Psoas muscle (tissue), 8 donors: ENCODE data around the gene TMEM150B. TPM values are rescaled to one million over a fixed set of nuclear protein-coding genes. Genes with fewer than 3 reads are reported as not detected.

Source experiments
- ATAC-seq, 4 donors: fragments of 200-7000 bp; cut with Tn5 transposase; one replicate each; pipeline ENCODE4 v1.9.1; 2020; ENCODE audit warnings: moderate library complexity in 3 of 4, mild to moderate bottlenecking in 2 of 4
- DNase-seq, 2 donors: peaks; one replicate each; pipeline ENCODE4 v3.0.0-alpha.2; 2020
- H3K27ac ChIP-seq: fragments of 200-600 bp; one replicate; pipeline ENCODE4 v1.8.0; 2022
- H3K27me3 ChIP-seq, 3 donors: fragments of 200-600 bp in 1 of 3; one replicate each; pipeline versions ENCODE4 v1.6.1 to v1.8.0; 2013 to 2022; ENCODE audit warnings: low read length in 2 of 3, mild to moderate bottlenecking in 2 of 3, moderate library complexity in 1 of 3; ENCODE audit not compliant: insufficient read depth in 3 of 3
- H3K36me3 ChIP-seq, 2 donors: fragments of 200-600 bp in 1 of 2; one replicate each; pipeline versions ENCODE4 v1.6.1 to v1.8.0; 2013 to 2022; ENCODE audit warnings: low read depth in 1 of 2, mild to moderate bottlenecking in 1 of 2, moderate library complexity in 1 of 2; ENCODE audit not compliant: insufficient read depth in 1 of 2
- H3K4me1 ChIP-seq: fragments of 200-600 bp; one replicate; pipeline ENCODE4 v1.8.0; 2022
- H3K4me3 ChIP-seq: fragments of 200-600 bp; one replicate; pipeline ENCODE4 v1.8.0; 2022; ENCODE audit warnings: mild to moderate bottlenecking
- H3K9me3 ChIP-seq: fragments of 200-600 bp; one replicate; pipeline ENCODE4 v1.8.0; 2022
- WGBS, 3 donors: extraction: QIAGEN DNeasy Blood & Tissue Kit; methylation state at CpG; one replicate each; pipeline versions ENCODE4 v1.1.6 to v1.1.7; 2013; 5-methylcytosine and 5-hydroxymethylcytosine counted together
- intact Hi-C, 2 donors: fragments of 100-400 bp; cut with DNase I; formaldehyde crosslinking; loops; one replicate each; pipeline versions ENCODE4 v1.11.0 to v1.14.2; 2022
- polyA plus RNA-seq, 3 donors: library from polyadenylated mRNA; stranded (reverse); fragments of 200-250 nt; gene quantifications; one replicate each; pipeline ENCODE4 v1.2.3, GENCODE V29; 2013
- total RNA-seq, 4 donors: library from RNA; stranded (reverse); fragmentation: NEBNext Ultra II Directional in 2 of 4; extraction: Animal tissue kit (Norgen Biotek cat#: 25700) in 2 of 4; gene quantifications; one replicate each; pipeline versions ENCODE4 v1.2.1 to v1.2.4, GENCODE V29; 2021 to 2023
- TF ChIP-seq, protein P1 (sequence below): fragments of 200-600 bp; IDR thresholded peaks from one replicate; pipeline ENCODE4 v1.8.0; 2022; ENCODE audit warnings: antibody characterized with exemption
- donor health status: healthy with polysubstance abuse.
- donor health status: DM: no; HTN: no; CAD: no; lungs with moderate emphysema.
- donor health status: Bipolar disorder and iron deficiency.
- donor health status: healthy.
- donor health status: DM: yes; HTN: yes; CAD: no.
- donor health status: DM: no; HTN: no; CAD: no.
- donor health status: DM: no; HTN: no; CAD: no.
- donor health status: DM: yes; HTN: yes; CAD: no.

The TMEM150B gene
- total and polyA plus RNA-seq, 7 donors, result 0.08 to 1.1 (median 0.38) TPM

DNA sequence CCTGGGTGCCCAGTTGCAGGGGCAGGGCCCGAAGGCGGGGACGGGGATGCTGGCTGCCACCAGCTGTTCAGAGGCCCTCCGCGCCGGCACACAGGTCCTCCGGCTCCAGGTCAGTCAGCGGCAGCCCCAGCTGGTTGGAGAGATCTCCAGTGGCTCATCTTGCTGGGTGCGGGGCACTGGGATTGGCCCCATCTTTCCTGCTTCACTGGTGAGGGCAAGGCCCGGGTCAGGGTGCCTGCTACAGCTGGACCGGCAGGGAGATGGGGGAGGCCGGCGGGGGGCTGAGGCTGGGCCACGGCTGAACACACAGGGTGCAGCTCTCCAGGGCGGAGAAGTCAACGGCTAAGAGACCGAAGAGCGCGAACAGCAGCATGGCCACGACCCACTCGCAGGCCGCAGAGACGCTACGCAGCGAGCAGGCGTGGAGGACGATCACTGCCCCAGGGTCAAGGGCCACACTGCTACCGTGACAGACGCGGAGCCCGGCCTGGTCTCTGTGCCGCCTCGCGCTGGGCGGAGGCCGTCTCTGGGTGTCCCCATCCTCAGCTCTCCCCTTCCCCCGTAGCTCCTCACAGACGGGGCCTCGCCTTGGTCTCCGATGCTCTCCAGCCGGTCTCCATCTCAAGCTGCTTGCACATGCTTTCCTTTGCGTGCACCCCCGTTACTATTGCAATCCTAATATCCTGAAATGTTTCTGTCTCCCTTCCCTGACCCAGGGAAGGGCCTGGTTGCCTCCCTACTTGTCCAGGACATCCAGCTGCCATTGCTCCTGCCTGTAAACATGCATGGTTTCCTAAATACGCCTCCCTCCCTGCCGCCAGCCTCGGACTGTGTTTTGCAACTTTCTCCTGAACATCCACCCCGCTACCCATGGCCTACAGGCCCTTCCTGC, 12.3 kb downstream of the TMEM150B start:
- H3K27me3 ChIP-seq, result peaks cover 0 to 4% (median 0%) of the 10 kb centered on the region in 3 donors
- H3K27ac ChIP-seq, result no peak overlapping the region
- no peak overlapping the region for H3K4me3 ChIP-seq
- intact Hi-C loops, result no loop called here
- H3K4me1 ChIP-seq, result no peaks in the 10 kb centered on the region
- no peaks in the 10 kb centered on the region for H3K36me3 ChIP-seq
- DNase-seq (no peak), ATAC-seq (no peak)
- TF ChIP-seq, protein P1, sequence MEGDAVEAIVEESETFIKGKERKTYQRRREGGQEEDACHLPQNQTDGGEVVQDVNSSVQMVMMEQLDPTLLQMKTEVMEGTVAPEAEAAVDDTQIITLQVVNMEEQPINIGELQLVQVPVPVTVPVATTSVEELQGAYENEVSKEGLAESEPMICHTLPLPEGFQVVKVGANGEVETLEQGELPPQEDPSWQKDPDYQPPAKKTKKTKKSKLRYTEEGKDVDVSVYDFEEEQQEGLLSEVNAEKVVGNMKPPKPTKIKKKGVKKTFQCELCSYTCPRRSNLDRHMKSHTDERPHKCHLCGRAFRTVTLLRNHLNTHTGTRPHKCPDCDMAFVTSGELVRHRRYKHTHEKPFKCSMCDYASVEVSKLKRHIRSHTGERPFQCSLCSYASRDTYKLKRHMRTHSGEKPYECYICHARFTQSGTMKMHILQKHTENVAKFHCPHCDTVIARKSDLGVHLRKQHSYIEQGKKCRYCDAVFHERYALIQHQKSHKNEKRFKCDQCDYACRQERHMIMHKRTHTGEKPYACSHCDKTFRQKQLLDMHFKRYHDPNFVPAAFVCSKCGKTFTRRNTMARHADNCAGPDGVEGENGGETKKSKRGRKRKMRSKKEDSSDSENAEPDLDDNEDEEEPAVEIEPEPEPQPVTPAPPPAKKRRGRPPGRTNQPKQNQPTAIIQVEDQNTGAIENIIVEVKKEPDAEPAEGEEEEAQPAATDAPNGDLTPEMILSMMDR, result no peak
- no peaks in the 10 kb centered on the region for H3K9me3 ChIP-seq
- 66 to 76% (median 72%) methylated on average over 47 of the region's 47 CpGs for WGBS, 3 donors

DNA sequence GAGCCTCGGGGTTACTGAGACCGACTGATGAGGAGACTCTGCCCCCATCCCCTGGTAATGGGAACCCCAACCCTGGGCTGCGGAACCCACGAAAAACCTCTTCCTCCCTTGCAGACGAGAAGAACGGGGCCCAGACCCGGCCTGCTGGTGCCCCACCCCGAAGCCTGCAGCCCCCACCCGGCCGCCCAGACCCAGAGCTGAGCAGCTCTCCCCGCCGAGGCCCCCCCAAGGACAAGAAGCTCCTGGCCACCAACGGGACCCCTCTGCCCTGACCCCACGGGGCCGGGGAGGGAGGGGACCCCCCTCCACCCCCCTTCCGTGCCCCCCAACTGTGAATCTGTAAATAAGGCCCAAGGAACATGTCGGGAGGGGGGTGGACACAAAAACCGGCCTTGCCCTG, 13.3 kb downstream of the TMEM150B start:
- TF ChIP-seq, protein P1, result no peak
- DNase-seq (no peak), ATAC-seq (no peak)
- WGBS, 3 donors, result 85 to 88% (median 87%) methylated on average over 16 to 18 of the region's 18 CpGs
- intact Hi-C loops, result no loop called here
- no peaks in the 10 kb centered on the region for H3K4me1 ChIP-seq
- no peak overlapping the region for H3K27ac ChIP-seq
- H3K36me3 ChIP-seq, result no peaks in the 10 kb centered on the region
- peaks cover 0 to 4% (median 0%) of the 10 kb centered on the region in 3 donors for H3K27me3 ChIP-seq
- H3K9me3 ChIP-seq, result no peaks in the 10 kb centered on the region
- H3K4me3 ChIP-seq, result no peak overlapping the region

DNA sequence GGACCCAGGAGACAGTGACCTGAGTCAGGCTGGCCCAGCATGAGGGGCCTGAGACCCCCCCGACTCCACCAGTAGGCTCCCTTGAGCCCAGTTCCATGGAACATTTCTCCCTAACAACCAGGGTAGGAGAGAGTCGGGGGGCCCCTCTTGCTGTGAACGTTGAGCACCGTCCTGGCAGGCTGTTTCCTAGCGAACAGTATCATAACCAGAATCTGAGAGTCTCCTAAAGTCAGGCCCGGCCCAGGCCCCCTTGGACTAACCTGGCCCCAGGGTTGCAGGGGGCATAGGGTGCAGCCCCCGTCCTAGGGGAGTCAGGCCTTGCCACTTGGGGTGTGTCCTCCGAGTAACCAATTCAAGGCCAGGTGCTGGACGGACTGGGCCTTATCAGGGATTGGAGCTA, 13.7 kb downstream of the TMEM150B start:
- TF ChIP-seq, protein P1, result no peak
- intact Hi-C loops, result no loop called here
- Histone ChIP-seq H3K27ac (no peak overlapping the region), H3K4me1 (no peaks in the 10 kb centered on the region), H3K4me3 (no peak overlapping the region), H3K36me3 (no peaks in the 10 kb centered on the region), H3K9me3 (no peaks in the 10 kb centered on the region), H3K27me3 (peaks cover 0 to 4% (median 0%) of the 10 kb centered on the region in 3 donors)
- WGBS, 3 donors, result 84 to 91% (median 90%) methylated on average over 9 of the region's 9 CpGs
- ATAC-seq (no peak), DNase-seq (no peak)

DNA sequence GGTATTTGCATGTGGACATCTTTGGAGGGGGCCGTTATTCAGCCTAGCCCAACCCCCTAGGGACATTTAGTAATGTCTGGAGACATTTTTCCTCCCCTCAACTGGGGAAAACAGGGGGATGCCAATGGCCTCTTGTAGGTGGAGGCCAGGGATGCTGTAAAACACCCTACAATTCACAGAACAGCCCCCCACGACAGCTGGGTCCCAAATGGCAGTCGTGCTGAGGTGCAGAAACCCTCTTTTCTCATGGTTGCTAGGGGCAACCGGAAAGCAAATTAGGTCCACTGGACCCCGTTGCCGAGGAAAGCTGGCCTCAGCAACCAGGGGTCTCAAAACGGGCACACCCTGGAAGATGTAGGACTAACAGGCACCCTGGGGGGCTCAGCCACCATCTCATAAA, 14.6 kb downstream of the TMEM150B start:
- H3K9me3 ChIP-seq, result no peaks in the 10 kb centered on the region
- H3K4me1 ChIP-seq, result no peaks in the 10 kb centered on the region
- WGBS, 3 donors, result 54 to 66% (median 59%) methylated on average over 7 of the region's 7 CpGs
- no peak overlapping the region for H3K27ac ChIP-seq
- no peak overlapping the region for H3K4me3 ChIP-seq
- H3K27me3 ChIP-seq, result peaks cover 0 to 4% (median 0%) of the 10 kb centered on the region in 3 donors
- no peak for ATAC-seq
- no peaks in the 10 kb centered on the region for H3K36me3 ChIP-seq
- no peak for DNase-seq
- intact Hi-C loops, result no loop called here
- TF ChIP-seq, protein P1, result no peak
